HUDEP-2 (cell line): ENCODE results near the gene MAOB.
A peak's percentile ranks its signal among the peaks of the same experiment; 100 is the strongest.
"Not testable (repeated sequence)": the region's sequence is repeated elsewhere in the genome, so short reads cannot be mapped to it uniquely, and the experiment has no call there.

ENCODE experiments used
- DNase-seq, 76 experiments: peaks; one replicate each; lab custom pipeline; 2025; ENCODE audit not compliant: unreplicated experiment in 76 of 76; lab: John Stamatoyannopoulos, UW

The MAOB gene

DNA sequence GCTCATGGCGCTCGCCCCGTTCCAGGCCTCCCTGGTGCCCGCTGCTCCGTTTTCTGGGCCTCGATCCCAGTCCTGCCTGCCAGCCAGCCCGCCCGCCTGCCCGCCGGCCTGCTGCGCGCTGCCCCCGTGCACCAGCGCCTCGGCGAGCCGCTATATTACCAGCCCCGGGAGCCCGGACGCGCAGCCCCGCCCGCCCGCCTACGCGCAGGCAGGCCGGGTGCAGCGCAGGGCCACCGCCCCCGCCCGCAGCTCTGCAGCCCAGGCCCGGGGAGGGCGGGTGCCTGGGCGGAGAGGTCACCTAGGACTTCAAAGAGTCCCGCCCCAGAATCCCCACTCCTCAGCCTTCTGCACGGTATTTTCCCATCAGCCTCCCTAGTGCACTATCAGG, at the start of gene MAOB:
MAOB (minus strand) TSS at position 157 of the 388 bp plus-strand sequence; CDS start at position 6, 151 bp downstream.
- peak in 32 of 76 experiments; percentile 0 to 33 (median 2) for DNase-seq

DNA sequence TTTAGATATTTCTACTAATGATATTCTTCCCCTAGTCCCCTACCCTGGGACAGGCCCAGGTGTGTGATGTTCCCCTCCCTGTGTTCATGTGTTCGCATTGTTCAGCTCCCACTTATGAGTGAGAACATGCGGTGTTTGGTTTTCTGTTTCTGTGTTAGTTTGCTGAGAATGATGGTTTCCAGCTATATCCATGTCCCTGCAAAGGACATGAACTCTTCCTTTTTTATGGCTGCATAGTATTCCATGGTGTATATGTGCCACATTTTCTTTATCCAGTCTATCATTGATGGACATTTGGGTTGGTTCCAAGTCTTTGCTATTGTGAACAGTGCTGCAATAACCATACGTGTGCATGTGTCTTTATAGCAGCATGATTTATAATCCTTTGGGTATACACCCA, 39.8 kb upstream of the MAOB start:
- not testable (repeated sequence) for DNase-seq

- DNase-seq: not testable (repeated sequence)
Measured at GRCh38 chrX:43910772-43911171, 28.5 kb upstream of the MAOB start.

DNA sequence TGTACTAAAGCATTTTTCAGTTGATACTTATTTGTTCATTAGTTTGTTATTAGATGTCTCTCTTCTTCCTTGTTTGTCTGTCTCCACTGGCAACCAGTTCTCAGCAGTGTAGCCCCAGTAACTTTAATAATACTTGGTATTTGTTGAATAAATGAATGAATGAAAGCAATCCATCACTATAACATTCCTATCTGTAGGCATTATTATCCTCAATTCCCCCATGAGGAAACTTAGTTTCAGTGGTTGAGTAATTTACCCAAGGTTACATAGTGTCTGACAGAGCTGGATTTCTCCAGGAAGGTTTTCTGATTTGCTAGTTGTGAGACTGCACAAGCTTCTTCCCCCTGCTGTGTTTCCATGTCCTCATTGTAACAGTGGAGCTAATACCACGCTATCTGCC, 27.8 kb upstream of the MAOB start:
- no peak for DNase-seq

DNA sequence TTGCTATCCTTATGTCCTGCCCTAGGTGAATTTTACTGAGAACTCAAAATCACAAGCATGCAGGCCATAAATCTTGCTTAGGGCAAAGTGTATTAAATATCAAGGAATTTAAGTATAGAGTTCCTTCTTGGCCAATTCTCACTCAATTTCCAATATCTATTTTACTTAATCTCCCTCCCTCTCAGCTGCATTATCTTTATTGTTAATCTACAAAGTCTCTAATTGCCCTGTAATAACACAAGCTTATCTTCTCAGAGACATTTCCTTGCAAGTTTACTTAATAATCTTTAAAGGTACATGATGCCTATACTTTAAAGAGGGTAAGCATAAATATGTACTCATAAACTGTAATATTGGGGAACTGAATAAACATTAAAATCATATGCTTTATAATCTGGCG, 26.9 kb upstream of the MAOB start:
- no peak for DNase-seq

DNA sequence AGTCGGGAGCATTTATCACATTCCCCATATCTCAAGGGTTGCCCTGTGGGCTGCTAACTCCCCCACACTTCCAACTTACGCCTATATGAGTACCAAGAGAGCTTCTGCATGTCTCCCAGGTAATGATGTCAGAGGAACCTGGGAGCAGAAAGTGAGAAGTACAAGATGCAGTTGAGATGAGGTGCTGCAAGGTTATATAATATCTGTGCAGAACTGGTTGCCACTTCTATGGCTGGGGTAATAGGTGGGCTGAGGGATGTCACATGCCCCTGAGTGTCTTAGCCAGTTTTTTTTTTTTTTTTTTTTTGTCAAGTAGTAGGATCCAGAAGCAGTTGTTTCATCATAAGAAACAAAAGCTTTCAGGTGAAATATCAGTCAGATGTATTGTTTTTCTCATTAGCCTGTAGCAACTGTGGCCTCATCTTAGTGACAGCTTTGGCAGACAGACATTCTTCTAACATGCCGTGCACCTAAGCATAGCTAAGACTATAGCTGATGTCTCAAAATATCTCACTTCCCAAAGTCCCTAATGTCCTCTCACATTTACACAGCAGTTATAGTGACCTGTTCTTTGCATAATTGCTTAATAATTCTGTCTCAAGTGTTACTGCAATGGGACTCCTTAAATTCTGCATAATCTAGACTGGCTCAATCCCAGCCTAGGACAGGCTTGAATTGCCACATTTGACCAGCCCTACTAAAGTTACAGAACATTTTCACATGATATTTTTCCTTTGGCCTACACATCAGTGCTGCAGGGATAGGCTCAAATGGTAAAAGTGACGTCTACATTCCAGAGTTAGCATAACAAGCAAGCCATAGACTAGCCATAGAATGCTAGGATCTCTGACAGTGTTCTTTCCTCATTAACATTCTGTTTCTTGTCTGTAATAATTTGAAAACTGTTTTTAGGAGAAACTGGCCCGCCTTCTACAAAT, 17.9 kb upstream of the MAOB start:
- no peak for DNase-seq

- no peak for DNase-seq
Measured at GRCh38 chrX:43898406-43899035, 16.3 kb upstream of the MAOB start.

DNA sequence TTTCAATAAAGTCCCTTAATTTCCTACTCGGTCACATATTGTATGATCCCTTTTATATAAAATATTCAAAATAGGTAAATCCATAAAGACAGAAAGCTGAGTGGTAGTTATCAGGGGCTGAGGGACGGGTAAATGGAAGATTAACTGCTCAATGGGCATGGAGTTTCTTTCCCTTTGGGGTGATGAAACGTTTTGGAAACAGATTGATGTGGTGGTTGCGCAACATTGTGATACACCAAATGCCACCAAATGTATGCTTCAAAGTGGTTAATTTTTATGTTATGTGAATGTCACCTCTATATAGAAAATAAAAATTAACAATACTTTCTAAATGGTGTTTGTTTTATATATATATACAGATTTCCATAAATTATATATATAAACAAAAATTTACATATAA, 15.0 kb upstream of the MAOB start:
- no peak for DNase-seq

- no peak for DNase-seq
Measured at GRCh38 chrX:43892336-43892870, 10.2 kb upstream of the MAOB start.

DNA sequence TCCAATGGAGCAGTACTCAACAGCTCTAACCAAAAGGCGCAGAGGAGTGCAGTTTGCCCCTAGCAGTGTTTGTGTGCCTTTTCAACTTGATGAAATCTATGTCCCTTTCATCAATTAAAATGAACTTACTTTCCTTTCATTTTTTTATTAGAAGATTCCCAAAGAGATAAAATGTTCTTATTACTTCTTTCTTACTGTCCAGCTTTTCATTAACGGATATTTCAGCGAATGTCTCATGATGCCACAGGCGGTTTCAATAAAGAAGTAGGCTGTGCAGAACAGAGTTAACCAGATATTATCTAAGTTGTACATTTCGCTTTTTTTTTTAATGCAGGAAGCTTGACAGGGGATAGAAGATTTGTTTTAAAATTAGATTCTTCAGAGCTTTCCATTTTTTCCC, 3.4 kb upstream of the MAOB start:
- DNase-seq: no peak

- DNase-seq: no peak
Measured at GRCh38 chrX:43881410-43882293, 598 bp downstream of the MAOB start.

- no peak for DNase-seq
Measured at GRCh38 chrX:43880425-43880824, 1.8 kb downstream of the MAOB start.

GRCh38 chrX:43878906-43879526, 3.2 kb downstream of the MAOB start:
- DNase-seq: no peak

- no peak for DNase-seq
Measured at GRCh38 chrX:43876680-43877079, 5.6 kb downstream of the MAOB start.

DNA sequence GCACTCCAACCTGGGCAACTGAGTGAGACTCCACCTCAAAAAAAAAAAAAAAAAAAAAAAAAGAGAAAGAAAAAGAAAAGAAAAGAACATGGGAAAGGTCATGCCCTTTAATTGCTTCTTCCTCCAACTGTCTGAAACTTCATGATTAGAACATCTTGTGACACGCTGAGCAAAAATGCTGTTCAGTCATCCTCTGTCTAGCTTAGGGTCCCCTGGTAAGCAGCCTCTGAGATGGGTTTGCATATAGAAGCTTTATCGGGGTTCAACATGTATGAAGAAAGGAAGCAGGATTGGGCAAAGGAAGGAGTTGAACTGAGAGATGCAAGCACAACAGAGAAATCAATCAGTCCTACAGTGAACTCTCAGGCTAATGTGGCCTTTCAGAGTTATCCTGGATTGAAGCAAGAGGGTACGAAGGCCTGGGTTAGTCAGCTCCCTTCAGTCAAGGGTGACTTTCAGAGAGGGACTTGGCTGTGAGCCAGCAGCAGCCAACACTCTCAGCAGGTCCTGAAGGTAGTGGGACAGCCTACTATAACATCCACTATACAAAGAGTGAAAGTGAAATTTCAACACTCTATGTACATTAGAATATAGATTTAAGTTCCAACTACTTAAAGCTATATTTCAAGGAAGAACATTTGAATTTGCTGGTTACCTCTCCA, 11.4 kb downstream of the MAOB start:
- DNase-seq: no peak

- DNase-seq: no peak
Measured at GRCh38 chrX:43870011-43870410, 12.2 kb downstream of the MAOB start.

DNA sequence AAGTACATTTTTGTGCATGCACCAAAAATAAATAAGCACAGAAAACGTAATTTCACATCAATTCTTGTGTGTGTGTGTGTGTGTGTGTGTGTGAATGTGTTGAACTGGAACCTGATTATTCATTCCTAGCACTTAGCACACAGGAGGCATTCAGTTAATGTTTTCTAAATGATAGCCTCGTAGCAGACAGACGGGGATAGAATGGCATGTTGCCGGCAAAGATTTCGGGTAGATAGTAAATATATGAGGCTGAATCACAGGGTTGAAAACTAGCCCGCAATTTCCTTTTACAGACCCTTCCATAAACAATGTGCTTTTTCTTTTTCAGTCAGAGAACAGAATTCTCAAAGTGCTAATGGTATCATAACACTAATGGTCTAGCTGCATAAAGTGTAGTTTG, 13.5 kb downstream of the MAOB start:
- DNase-seq: no peak

GRCh38 chrX:43866423-43866822, 15.8 kb downstream of the MAOB start:
- no peak for DNase-seq

- DNase-seq: no peak
Measured at GRCh38 chrX:43865791-43866190, 16.5 kb downstream of the MAOB start.

- no peak for DNase-seq
Measured at GRCh38 chrX:43862434-43862833, 19.8 kb downstream of the MAOB start.
